H1 (cell line): Measurements from ENCODE around the gene H2BW2. TPM values are rescaled to one million over a fixed set of nuclear protein-coding genes. Genes with fewer than 3 reads are reported as not detected.

Experiments
- CTCF ChIA-PET: fragments of 300-600 bp; sonication (Branson Sonifier 250); formaldehyde crosslinking; loops from one replicate; lab custom pipeline; 2021; ENCODE audit not compliant: partially characterized antibody; lab: Charles Lee
- POLR2A ChIA-PET: fragments of 300-600 bp; sonication (Branson Sonifier 250); formaldehyde crosslinking; loops from one replicate; lab custom pipeline; 2021; ENCODE audit warnings: inconsistent platforms; ENCODE audit not compliant: partially characterized antibody; lab: Charles Lee
- DNase-seq, 2 experiments: peaks; one replicate each; pipeline versions ENCODE4 v3.0.0 to v3.0.0-alpha.2; 2010 to 2022; ENCODE audit warnings: low spot score in 2 of 2, low read depth in 1 of 2, mixed read lengths in 1 of 2
- FAIRE-seq: peaks from 2 replicates; lab custom pipeline; 2011; peaks lifted over from hg19 to GRCh38; lab: Jason Lieb, UNC
- H2AFZ ChIP-seq: 2 replicates; pipeline ENCODE4 v1.8.1; 2012; ENCODE audit warnings: low read length, inconsistent platforms
- H2AK5ac ChIP-seq: 2 replicates; pipeline ENCODE4 v1.6.1; 2013; ENCODE audit warnings: low read depth, low read length
- H2BK120ac ChIP-seq: replicated peaks from 2 replicates; pipeline ENCODE3; 2013; ENCODE audit warnings: low read depth, low read length, inconsistent platforms
- H2BK12ac ChIP-seq: 2 replicates; pipeline ENCODE4 v1.6.1; 2013; ENCODE audit warnings: low read depth, low read length
- H2BK15ac ChIP-seq: 2 replicates; pipeline ENCODE4 v1.6.1; 2013; ENCODE audit warnings: low read length
- H2BK20ac ChIP-seq: 2 replicates; pipeline ENCODE4 v1.6.1; 2013; ENCODE audit warnings: low read length
- H2BK5ac ChIP-seq: 2 replicates; pipeline ENCODE4 v1.6.1; 2013; ENCODE audit warnings: low read depth, low read length
- H3K14ac ChIP-seq: 2 replicates; pipeline ENCODE4 v1.6.1; 2013; ENCODE audit warnings: inconsistent platforms; ENCODE audit not compliant: insufficient read length
- H3K18ac ChIP-seq: 2 replicates; pipeline ENCODE4 v1.6.1; 2013; ENCODE audit warnings: low read length; ENCODE audit errors: extremely low read depth
- H3K23ac ChIP-seq: 2 replicates; pipeline ENCODE4 v1.6.1; 2013; ENCODE audit warnings: inconsistent platforms; ENCODE audit not compliant: insufficient read length
- H3K23me2 ChIP-seq: 2 replicates; pipeline ENCODE4 v1.6.1; 2013; ENCODE audit warnings: low read depth, low read length
- H3K27ac ChIP-seq: 2 replicates; pipeline ENCODE4 v1.6.1; 2011; ENCODE audit warnings: low read depth, low read length, inconsistent platforms
- H3K27me3 ChIP-seq, 4 experiments: replicated peaks in 1 of 4; 1 replicate in 1 of 4; 2 replicates in 3 of 4; pipeline versions ENCODE4 v1.6.1 to v1.8.1; 2011 to 2013; ENCODE audit warnings: low read length in 3 of 4, mild to moderate bottlenecking in 3 of 4, inconsistent platforms in 2 of 4, mixed read lengths in 2 of 4, moderate library complexity in 1 of 4; ENCODE audit not compliant: control insufficient read depth in 3 of 4, insufficient read depth in 3 of 4; ENCODE audit errors: extremely low read depth in 1 of 4
- H3K36me3 ChIP-seq, 4 experiments: 2 replicates each; pipeline versions ENCODE4 v1.6.1 to v1.8.1; 2011 to 2013; ENCODE audit warnings: mild to moderate bottlenecking in 4 of 4, low read length in 3 of 4, moderate library complexity in 2 of 4, control low read depth in 1 of 4, inconsistent platforms in 1 of 4; ENCODE audit not compliant: insufficient read depth in 4 of 4, control insufficient read depth in 2 of 4
- H3K4ac ChIP-seq: replicated peaks from 2 replicates; pipeline ENCODE3; 2013; ENCODE audit warnings: low read length, low read depth, mixed read lengths, inconsistent platforms; ENCODE audit not compliant: insufficient read length
- H3K4me1 ChIP-seq, 4 experiments: replicated peaks in 1 of 4; 1 replicate in 1 of 4; 2 replicates in 3 of 4; pipeline versions ENCODE4 v1.6.1 to v1.8.1; 2011 to 2013; ENCODE audit warnings: low read length in 3 of 4, inconsistent platforms in 2 of 4, mixed read lengths in 1 of 4; ENCODE audit not compliant: insufficient read depth in 4 of 4, control insufficient read depth in 3 of 4
- H3K4me2 ChIP-seq, 2 experiments: 2 replicates each; pipeline versions ENCODE4 v1.6.1 to v1.8.1; 2011 to 2013; ENCODE audit warnings: low read depth in 2 of 2, low read length in 2 of 2, control low read depth in 1 of 2, inconsistent platforms in 1 of 2, mild to moderate bottlenecking in 1 of 2; ENCODE audit not compliant: insufficient read depth in 1 of 2
- H3K4me3 ChIP-seq, 4 experiments: fragments of 200-600, 300-600 bp in 1 of 4; sonication (generic), shearing (Covaris generic), sonication (Bioruptor Twin) in 1 of 4; 2 replicates each; pipeline versions ENCODE4 v1.5.1 to v1.8.1; 2011 to 2016; ENCODE audit warnings: low read length in 4 of 4, low read depth in 3 of 4, control low read depth in 2 of 4, inconsistent platforms in 2 of 4, mild to moderate bottlenecking in 2 of 4, mixed read lengths in 1 of 4, moderate library complexity in 1 of 4; ENCODE audit not compliant: insufficient read depth in 2 of 4; ENCODE audit errors: extremely low read depth in 1 of 4
- H3K56ac ChIP-seq: replicated peaks from 2 replicates; pipeline ENCODE3; 2013; ENCODE audit warnings: low read depth, mild to moderate bottlenecking, mixed read lengths, low read length, inconsistent platforms; ENCODE audit not compliant: insufficient read length
- H3K79me1 ChIP-seq: 2 replicates; pipeline ENCODE4 v1.6.1; 2013; ENCODE audit warnings: low read depth, low read length, control low read depth
- H3K79me2 ChIP-seq, 2 experiments: 2 replicates each; pipeline versions ENCODE4 v1.6.1 to v1.8.1; 2012 to 2013; ENCODE audit warnings: low read length in 2 of 2, mild to moderate bottlenecking in 2 of 2, inconsistent platforms in 1 of 2; ENCODE audit not compliant: insufficient read depth in 2 of 2, control insufficient read depth in 1 of 2
- H3K9ac ChIP-seq, 4 experiments: replicated peaks in 1 of 4; 1 replicate in 1 of 4; 2 replicates in 3 of 4; pipeline versions ENCODE4 v1.6.1 to v1.8.1; 2011 to 2013; ENCODE audit warnings: low read depth in 3 of 4, low read length in 3 of 4, control low read depth in 2 of 4, mild to moderate bottlenecking in 2 of 4, moderate library complexity in 2 of 4, inconsistent platforms in 1 of 4; ENCODE audit errors: extremely low read depth in 1 of 4
- H3K9me3 ChIP-seq, 2 experiments: 2 replicates each; pipeline versions ENCODE4 v1.6.1 to v1.8.1; 2012 to 2013; ENCODE audit warnings: mild to moderate bottlenecking in 2 of 2, moderate library complexity in 2 of 2, control low read depth in 1 of 2, inconsistent platforms in 1 of 2, low read depth in 1 of 2, low read length in 1 of 2, mixed read lengths in 1 of 2; ENCODE audit not compliant: insufficient read depth in 2 of 2
- H4K20me1 ChIP-seq, 2 experiments: replicated peaks in 1 of 2; 2 replicates each; pipeline versions ENCODE3 to v1.8.1; 2011 to 2013; ENCODE audit warnings: inconsistent platforms in 2 of 2, low read length in 2 of 2, mild to moderate bottlenecking in 1 of 2; ENCODE audit not compliant: insufficient read depth in 2 of 2, control insufficient read depth in 1 of 2
- H4K5ac ChIP-seq: 2 replicates; pipeline ENCODE4 v1.6.1; 2013; ENCODE audit warnings: low read length, low read depth, mixed read lengths, inconsistent platforms; ENCODE audit not compliant: insufficient read length
- H4K8ac ChIP-seq: 2 replicates; pipeline ENCODE4 v1.8.0; 2013; ENCODE audit warnings: mild to moderate bottlenecking, moderate library complexity, low read length, inconsistent platforms; ENCODE audit not compliant: insufficient read depth; ENCODE audit errors: extremely low read depth
- H4K91ac ChIP-seq: replicated peaks from 2 replicates; pipeline ENCODE3; 2013; ENCODE audit warnings: low read length, mixed read lengths, inconsistent platforms; ENCODE audit not compliant: insufficient read length
- GTF2F1 ChIP-seq: IDR thresholded peaks from 2 replicates; pipeline ENCODE4 v1.6.1; 2012; ENCODE audit warnings: low read depth, low read length, improper control_type of control experiment, borderline replicate concordance
- KDM4A ChIP-seq: IDR thresholded peaks from one replicate; pipeline ENCODE4 v1.7.1; 2012; ENCODE audit warnings: low read depth, mild to moderate bottlenecking, moderate library complexity, low read length, inconsistent platforms; ENCODE audit not compliant: severe bottlenecking
- POLR2AphosphoS5 ChIP-seq: IDR thresholded peaks from 2 replicates; pipeline ENCODE4 v1.6.1; 2011; ENCODE audit warnings: low read depth, low read length
- SIRT6 ChIP-seq: IDR thresholded peaks from one replicate; pipeline ENCODE4 v1.7.1; 2012; ENCODE audit warnings: low read length, inconsistent platforms
- WGBS, 2 experiments: shearing (Covaris generic) in 1 of 2; methylation state at CpG; one replicate each; pipeline versions ENCODE4 v1.1.6 to v1.1.7; 2013 to 2015; ENCODE audit warnings: low lambda C conversion rate in 2 of 2, mixed read lengths in 2 of 2, inconsistent platforms in 1 of 2, low coverage in 1 of 2, missing lambda C conversion rate in 1 of 2; ENCODE audit not compliant: insufficient replicate concordance in 2 of 2, insufficient coverage in 1 of 2, insufficient read length in 1 of 2; ENCODE audit errors: extremely low coverage in 1 of 2, missing lambda C conversion rate in 1 of 2; 5-methylcytosine and 5-hydroxymethylcytosine counted together
- polyA plus RNA-seq, 7 experiments: library from polyadenylated mRNA; depleted of rRNA in 3 of 7; stranded (reverse) in 5 of 7; unstranded in 2 of 7; fragments of >200 nt in 5 of 7; fragments of 200-250 nt in 2 of 7; gene quantifications; 1 replicate in 5 of 7; 2 replicates in 1 of 7; 4 replicates in 1 of 7; pipeline versions ENCODE4 v1.2.1 to v1.2.3, GENCODE V29; 2011 to 2013; ENCODE audit warnings: missing spikeins in 2 of 7, mixed read lengths in 2 of 7
- total RNA-seq: library from RNA; stranded (reverse); fragmentation: NEBNext Ultra II Directional; extraction: Animal tissue kit (Norgen Biotek cat#: 25700); gene quantifications from 2 replicates; pipeline ENCODE4 v1.2.1, GENCODE V29; 2021

H2BW2 gene
- total and polyA plus RNA-seq, 2 of the 8 experiments (the other 6 are each of a cell fraction or from before 2014, with no cell fraction given): 0.03 TPM; not detected in 1

DNA sequence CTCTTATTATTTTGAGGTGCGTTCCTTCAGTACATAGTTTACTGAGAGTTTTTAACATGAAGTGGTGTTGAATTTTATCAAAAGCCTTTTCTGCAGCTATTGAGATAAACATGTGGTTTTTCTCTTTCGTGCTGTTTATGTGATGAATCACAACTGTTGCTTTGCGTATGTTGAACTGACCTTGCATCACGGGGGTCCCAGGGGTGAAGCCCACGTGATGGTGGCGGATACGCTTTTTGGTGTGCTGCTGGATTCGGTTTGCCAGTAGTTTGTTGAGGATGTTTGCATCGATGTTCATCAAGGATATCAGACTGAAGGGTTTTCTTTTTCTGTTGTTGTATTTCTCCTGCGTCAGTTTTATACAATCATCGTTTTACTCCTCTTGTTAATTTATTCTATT, 21.6 kb upstream of the H2BW2 start:
- Histone ChIP-seq H2BK120ac (no peak overlapping the region), H3K36me3 (no peaks in the 10 kb centered on the region), H4K91ac (no peak overlapping the region), H3K79me2 (no peaks in the 10 kb centered on the region), H3K9me3 (no peaks in the 10 kb centered on the region), H3K4me1 (no peaks in the 10 kb centered on the region), H3K56ac (no peak overlapping the region), H3K23ac (no peak overlapping the region), H3K4ac (no peak overlapping the region), H3K79me1 (no peaks in the 10 kb centered on the region), H3K18ac (no peak overlapping the region), H3K27me3 (no peaks in the 10 kb centered on the region), H3K4me3 (no peak overlapping the region), H4K20me1 (no peaks in the 10 kb centered on the region), H2BK12ac (no peak overlapping the region), H3K23me2 (no peaks in the 10 kb centered on the region), H2AFZ (no peak overlapping the region), H3K9ac (no peak overlapping the region), H4K8ac (no peak overlapping the region), H2BK5ac (no peak overlapping the region), H2BK15ac (no peak overlapping the region), H2AK5ac (no peak overlapping the region), H2BK20ac (no peak overlapping the region), H3K14ac (no peak overlapping the region), H4K5ac (no peak overlapping the region), H3K27ac (no peak overlapping the region), H3K4me2 (no peak overlapping the region)
- FAIRE-seq: no peak
- 83% methylated on average over 7 of the region's 11 CpGs; no CpG with 5 or more reads in 1 of the 2 experiments for WGBS, 2 experiments
- ChIA-PET POLR2A (no interaction called here), CTCF (no interaction called here)
- no peak for DNase-seq
- TF ChIP-seq POLR2AphosphoS5 (no peak), KDM4A (no peak), SIRT6 (no peak), GTF2F1 (no peak)
